ENCODE data around the gene SRC.

SRC gene

DNA sequence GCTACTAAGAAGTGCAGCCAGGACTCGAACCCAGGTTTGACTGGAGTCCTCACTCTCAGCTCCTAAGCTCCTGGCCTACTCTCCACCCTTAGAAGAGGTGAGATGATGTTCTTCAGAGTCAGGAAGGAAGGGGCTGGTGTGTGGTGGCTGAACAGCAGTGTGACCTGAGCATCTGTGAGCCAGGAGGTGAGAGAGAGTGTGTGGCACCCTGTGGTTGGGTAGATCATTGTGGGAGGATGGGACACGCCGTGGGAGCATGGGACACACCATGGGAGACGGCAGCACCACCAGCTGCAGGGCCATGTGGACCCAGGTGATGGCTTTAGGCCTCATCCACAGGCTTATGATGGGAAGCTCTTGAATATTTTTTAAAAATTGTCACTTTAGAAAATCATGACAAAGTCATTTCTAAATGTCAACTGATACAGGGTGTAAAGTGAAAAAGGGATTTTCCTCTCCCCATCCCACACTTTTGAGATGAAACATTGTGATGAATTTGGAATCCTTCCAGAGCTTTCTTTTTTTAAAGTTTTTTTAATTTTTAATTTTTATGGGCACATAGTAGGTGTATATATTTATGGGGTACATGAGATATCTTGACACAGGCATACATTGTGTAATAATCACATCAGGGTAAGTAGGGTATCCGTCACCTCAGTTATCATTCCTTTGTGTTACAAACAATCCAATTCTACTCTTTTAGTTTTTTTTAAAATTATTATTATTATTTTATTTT, 31.6 kb downstream of the SRC start:
- no peak for FAIRE-seq
- TF ChIP-seq, protein P1, sequence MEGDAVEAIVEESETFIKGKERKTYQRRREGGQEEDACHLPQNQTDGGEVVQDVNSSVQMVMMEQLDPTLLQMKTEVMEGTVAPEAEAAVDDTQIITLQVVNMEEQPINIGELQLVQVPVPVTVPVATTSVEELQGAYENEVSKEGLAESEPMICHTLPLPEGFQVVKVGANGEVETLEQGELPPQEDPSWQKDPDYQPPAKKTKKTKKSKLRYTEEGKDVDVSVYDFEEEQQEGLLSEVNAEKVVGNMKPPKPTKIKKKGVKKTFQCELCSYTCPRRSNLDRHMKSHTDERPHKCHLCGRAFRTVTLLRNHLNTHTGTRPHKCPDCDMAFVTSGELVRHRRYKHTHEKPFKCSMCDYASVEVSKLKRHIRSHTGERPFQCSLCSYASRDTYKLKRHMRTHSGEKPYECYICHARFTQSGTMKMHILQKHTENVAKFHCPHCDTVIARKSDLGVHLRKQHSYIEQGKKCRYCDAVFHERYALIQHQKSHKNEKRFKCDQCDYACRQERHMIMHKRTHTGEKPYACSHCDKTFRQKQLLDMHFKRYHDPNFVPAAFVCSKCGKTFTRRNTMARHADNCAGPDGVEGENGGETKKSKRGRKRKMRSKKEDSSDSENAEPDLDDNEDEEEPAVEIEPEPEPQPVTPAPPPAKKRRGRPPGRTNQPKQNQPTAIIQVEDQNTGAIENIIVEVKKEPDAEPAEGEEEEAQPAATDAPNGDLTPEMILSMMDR (IDR thresholded peaks at IDR 0.05; ENCODE audit: insufficient read depth, missing control alignments): no peak
- no peak for DNase-seq (ENCODE audit: insufficient read length, low spot score)

DNA sequence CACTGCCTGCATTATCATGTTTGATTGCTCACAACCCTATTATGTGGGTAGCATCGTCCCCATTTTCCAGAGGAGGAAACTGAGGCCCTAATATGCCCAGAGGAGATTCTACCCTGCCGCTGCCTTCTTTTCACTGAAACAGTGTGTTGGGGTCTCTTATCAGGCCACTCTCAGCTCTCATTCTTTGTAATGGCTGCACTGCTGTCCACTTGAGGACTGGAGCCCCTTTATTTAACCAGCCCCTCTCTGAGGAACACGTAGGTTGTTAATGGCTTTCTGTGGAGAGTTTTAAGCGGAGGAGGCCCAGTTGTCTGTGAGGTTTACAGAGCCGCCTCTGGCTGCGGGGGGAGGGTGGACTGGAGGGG, 32.5 kb downstream of the SRC start:
- FAIRE-seq (no peak), DNase-seq (ENCODE audit: insufficient read length, low spot score) (no peak)
- TF ChIP-seq, protein P1 (IDR thresholded peaks at IDR 0.05; ENCODE audit: insufficient read depth, missing control alignments): no peak

DNA sequence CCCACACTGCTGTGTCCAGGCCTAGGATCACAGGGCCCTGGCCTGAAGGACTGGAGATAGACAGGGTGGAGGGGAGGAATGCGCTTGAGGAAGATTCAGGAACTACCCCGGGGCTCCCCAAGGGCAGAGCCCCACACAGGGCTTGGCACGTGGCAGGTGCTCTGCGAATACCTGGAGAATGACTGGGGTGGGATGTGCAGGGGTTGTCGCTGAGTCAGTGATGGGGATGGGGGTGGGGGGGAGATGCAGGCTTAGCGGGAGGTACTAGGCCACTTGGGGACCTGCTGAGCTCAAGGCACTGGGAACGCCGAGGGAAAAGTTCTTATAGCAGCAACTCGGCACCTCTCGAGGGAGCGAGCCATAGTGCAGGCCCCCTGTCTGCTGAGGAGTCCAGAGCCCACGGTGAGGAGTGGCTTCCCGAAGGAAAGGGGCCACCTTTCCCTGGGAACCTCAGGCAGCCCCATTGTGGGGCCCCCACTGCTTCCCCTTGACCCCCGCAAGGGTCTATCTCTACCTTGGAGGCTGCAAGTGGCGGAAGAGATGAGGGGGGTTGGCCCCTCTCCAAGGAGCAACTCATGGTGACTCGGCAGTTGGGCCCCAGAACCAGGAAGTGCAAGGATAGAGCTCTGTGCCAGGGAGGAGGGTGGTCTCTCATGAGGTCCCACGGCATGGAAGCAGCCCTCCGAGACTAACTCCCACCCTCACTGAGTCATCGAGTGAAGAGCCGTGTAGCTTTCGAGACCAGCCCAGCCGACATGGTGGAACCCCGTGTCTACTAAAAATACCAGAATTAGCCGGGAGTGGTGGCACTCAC, 33.1 kb downstream of the SRC start:
- FAIRE-seq: no peak
- DNase-seq (ENCODE audit: insufficient read length, low spot score): no peak
- TF ChIP-seq, protein P1 (IDR thresholded peaks at IDR 0.05; ENCODE audit: insufficient read depth, missing control alignments): no peak

DNA sequence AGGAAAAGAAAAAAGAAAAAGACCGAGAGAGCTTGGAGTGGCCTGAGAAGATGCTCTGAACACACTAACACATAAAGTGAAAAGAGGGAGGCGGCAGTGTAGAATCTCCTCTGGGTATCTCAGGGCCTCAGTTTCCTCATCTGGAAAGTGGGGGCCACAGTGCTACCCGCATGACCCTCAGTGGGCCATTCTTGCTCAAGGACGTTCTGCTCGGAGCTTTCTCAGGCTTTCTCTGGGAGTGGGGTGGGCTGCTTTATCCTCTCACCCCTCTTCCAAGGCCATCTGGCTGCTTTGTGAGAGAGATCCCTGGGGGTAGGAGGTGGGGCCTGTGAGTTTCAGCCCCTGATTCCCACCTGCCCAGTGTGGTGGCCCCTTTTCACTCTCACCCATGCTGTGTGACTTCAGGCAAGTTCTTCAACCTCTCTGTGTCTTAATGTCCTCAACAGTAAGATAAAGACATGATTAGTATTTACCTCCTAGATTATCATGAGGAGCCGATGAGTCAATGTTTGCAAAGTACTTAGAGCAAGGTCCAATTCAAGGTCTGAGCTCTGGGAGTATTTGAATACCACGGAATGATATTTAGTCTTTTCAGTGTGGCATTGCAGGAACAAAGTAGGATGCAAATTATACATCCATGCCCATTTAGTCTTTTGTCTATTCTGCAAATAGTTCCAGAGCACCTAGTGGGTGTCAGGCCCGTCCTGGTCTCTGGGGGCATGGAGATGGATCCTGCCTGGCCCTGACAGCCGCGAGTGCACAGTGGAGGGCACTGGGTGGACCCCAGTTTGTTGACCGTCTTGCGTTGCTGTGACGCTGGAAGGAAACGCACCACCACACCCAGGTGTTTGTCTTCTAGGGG, 34.3 kb downstream of the SRC start:
- DNase-seq (ENCODE audit: insufficient read length, low spot score): no peak
- no peak for FAIRE-seq
- TF ChIP-seq, protein P1 (IDR thresholded peaks at IDR 0.05; ENCODE audit: insufficient read depth, missing control alignments): no peak

DNA sequence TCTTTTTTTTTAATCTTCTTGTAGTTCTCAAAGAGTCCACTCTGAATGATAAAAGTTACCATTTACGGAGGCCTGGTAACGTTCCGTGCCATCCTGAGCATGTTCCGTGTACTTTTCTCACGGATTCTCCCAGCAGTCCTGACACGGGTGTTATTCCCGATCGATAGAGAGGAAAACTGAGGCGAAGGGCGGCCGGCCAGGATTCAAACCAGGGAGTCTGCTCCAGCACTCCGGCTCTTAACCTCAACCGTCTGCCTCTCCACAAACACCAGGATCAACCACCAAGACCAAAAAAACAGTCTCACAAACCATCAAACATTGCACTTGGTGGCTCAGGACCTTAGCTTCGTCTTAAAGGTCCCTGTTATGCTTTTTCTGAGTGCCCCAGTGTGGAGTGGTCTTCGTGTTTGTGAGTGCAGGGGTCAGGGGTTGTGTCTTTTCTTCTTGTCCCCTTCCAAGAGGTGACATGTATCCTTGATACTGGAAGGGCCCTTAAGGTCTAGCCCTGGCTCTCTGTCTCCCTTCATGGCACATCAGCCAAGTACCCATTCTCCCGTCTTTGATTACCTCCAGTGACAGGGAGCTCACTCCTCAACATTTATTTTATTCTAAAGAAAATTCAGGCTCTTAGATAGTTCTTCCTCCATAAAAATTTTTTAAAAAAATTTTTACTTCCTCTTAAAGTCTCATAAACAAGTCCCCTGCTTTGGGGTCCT, 35.1 kb downstream of the SRC start:
- no peak for DNase-seq (ENCODE audit: insufficient read length, low spot score)
- FAIRE-seq: no peak
- TF ChIP-seq, protein P1 (IDR thresholded peaks at IDR 0.05; ENCODE audit: insufficient read depth, missing control alignments): no peak

DNA sequence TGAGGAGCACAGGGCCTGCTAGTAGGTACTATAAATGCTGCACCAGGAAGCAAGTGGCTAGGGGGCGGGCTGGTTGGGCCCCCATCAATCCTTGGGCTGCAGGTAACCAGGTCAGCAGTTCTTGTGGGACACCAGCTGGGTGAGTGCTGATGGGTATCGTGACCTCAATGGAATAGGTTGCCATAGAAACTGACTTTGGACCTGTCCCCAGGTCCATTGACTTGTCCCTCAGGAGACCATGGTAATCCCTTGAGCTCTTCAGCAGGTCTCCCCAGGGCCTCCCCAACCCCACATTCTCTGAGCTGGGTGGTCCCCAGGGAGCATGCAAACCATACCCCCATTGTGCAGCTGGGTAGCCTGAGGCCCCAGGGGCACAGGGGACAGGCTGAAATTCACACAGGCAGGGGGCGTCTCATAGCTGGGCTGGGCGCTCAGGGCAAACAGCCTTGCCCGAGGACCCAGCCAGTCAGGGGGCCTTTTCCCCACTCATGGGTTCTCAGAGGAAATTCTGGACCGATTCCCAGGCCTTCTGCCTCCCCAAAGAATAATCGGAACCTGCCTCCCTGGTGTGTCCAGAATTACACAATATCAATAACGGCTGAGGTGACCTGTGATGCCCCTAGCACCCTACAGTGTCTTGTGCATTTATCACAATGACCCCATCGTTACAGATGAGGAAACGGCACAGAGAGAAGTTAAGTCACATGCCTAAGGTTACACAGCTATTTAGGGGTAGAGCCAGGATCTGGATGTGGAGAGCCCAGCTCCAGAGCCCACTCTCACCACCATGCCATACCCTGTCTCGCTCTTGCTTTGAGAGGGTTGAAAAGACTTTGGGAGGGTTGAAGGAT, 35.9 kb downstream of the SRC start:
- FAIRE-seq: no peak
- TF ChIP-seq, protein P1 (IDR thresholded peaks at IDR 0.05; ENCODE audit: insufficient read depth, missing control alignments): no peak

More for the DNA sequence above, 35.9 kb downstream of the SRC start:
- no peak for DNase-seq (ENCODE audit: insufficient read length, low spot score)
